H9 (cell line): ENCODE data around the gene BABAM1. TPM values are rescaled to one million over a fixed set of nuclear protein-coding genes. Genes with fewer than 3 reads are reported as not detected.

Experiments used
- DNase-seq: peaks from one replicate; pipeline ENCODE4 v3.0.0-alpha.2; 2017
- H2AFZ ChIP-seq: one replicate; pipeline ENCODE4 v1.6.1; 2013; ENCODE audit warnings: mild to moderate bottlenecking, low read length, control low read depth, moderate library complexity
- H2AK5ac ChIP-seq: 2 replicates; pipeline ENCODE4 v1.6.1; 2013; ENCODE audit warnings: low read length, control low read depth, mixed read lengths; ENCODE audit not compliant: insufficient read length
- H2BK120ac ChIP-seq: one replicate; pipeline ENCODE4 v1.6.1; 2013; ENCODE audit warnings: low read depth, mild to moderate bottlenecking, low read length, control low read depth, inconsistent platforms; ENCODE audit not compliant: poor library complexity, severe bottlenecking
- H2BK12ac ChIP-seq: 2 replicates; pipeline ENCODE4 v1.6.1; 2013; ENCODE audit warnings: low read length, control low read depth, mixed read lengths, low read depth; ENCODE audit not compliant: insufficient read length
- H2BK15ac ChIP-seq: 2 replicates; pipeline ENCODE4 v1.6.1; 2013; ENCODE audit warnings: low read depth, low read length, control low read depth
- H2BK20ac ChIP-seq: one replicate; pipeline ENCODE4 v1.6.1; 2013; ENCODE audit warnings: low read depth, mild to moderate bottlenecking, low read length, control low read depth, inconsistent platforms; ENCODE audit not compliant: poor library complexity, severe bottlenecking
- H2BK5ac ChIP-seq: 2 replicates; pipeline ENCODE4 v1.6.1; 2013; ENCODE audit warnings: low read length, control low read depth, mixed read lengths; ENCODE audit not compliant: insufficient read length
- H3K14ac ChIP-seq: 2 replicates; pipeline ENCODE4 v1.6.1; 2013; ENCODE audit warnings: low read length, control low read depth; ENCODE audit not compliant: insufficient read depth
- H3K18ac ChIP-seq: 2 replicates; pipeline ENCODE4 v1.6.1; 2013; ENCODE audit warnings: low read depth, mild to moderate bottlenecking, mixed read lengths, low read length, control low read depth; ENCODE audit not compliant: insufficient read length
- H3K23ac ChIP-seq: 2 replicates; pipeline ENCODE4 v1.6.1; 2013; ENCODE audit warnings: low read length, control low read depth, mixed read lengths, low read depth; ENCODE audit not compliant: insufficient read length
- H3K23me2 ChIP-seq: 2 replicates; pipeline ENCODE4 v1.6.1; 2013; ENCODE audit warnings: low read depth, mild to moderate bottlenecking, mixed read lengths, low read length, control low read depth; ENCODE audit not compliant: insufficient read length, poor library complexity, severe bottlenecking
- H3K27ac ChIP-seq: 2 replicates; pipeline ENCODE4 v1.5.1; 2013; ENCODE audit warnings: low read length, control low read depth, mixed read lengths, low read depth; ENCODE audit not compliant: insufficient read length
- H3K27me3 ChIP-seq: 2 replicates; pipeline ENCODE4 v1.6.1; 2013; ENCODE audit warnings: low read length, control low read depth, inconsistent platforms; ENCODE audit not compliant: insufficient read depth
- H3K4ac ChIP-seq: 2 replicates; pipeline ENCODE4 v1.6.1; 2013; ENCODE audit warnings: low read depth, mild to moderate bottlenecking, control low read depth, inconsistent platforms, low read length, moderate library complexity
- H3K4me1 ChIP-seq: 2 replicates; pipeline ENCODE4 v1.6.1; 2013; ENCODE audit warnings: low read length, control low read depth, inconsistent platforms; ENCODE audit not compliant: insufficient read depth
- H3K4me2 ChIP-seq: 2 replicates; pipeline ENCODE4 v1.6.1; 2013; ENCODE audit warnings: low read length, control low read depth, mixed read lengths; ENCODE audit not compliant: insufficient read length, insufficient read depth
- H3K56ac ChIP-seq: 2 replicates; pipeline ENCODE4 v1.6.1; 2013; ENCODE audit warnings: low read depth, mild to moderate bottlenecking, mixed read lengths, low read length, control low read depth; ENCODE audit not compliant: insufficient read length
- H3K79me1 ChIP-seq: 2 replicates; pipeline ENCODE4 v1.6.1; 2013; ENCODE audit warnings: low read depth, mild to moderate bottlenecking, moderate library complexity, low read length, control low read depth, inconsistent platforms; ENCODE audit not compliant: insufficient read depth, poor library complexity, severe bottlenecking
- H3K79me2 ChIP-seq: 2 replicates; pipeline ENCODE4 v1.6.1; 2013; ENCODE audit warnings: low read length, control low read depth, inconsistent platforms; ENCODE audit not compliant: insufficient read depth
- H3K9ac ChIP-seq: 2 replicates; pipeline ENCODE4 v1.6.1; 2013; ENCODE audit warnings: low read length, control low read depth, mixed read lengths; ENCODE audit not compliant: insufficient read length; ENCODE audit errors: extremely low read depth
- H3K9me3 ChIP-seq: one replicate; pipeline ENCODE4 v1.6.1; 2013; ENCODE audit warnings: low read depth, low read length, inconsistent platforms; ENCODE audit not compliant: control insufficient read depth
- H3T11ph ChIP-seq: one replicate; pipeline ENCODE4 v1.6.1; 2013; ENCODE audit warnings: mild to moderate bottlenecking, low read length, control low read depth, inconsistent platforms
- H4K20me1 ChIP-seq: one replicate; pipeline ENCODE4 v1.6.1; 2013; ENCODE audit not compliant: control insufficient read depth, insufficient read length, insufficient read depth
- H4K5ac ChIP-seq: 2 replicates; pipeline ENCODE4 v1.6.1; 2013; ENCODE audit warnings: low read depth, mild to moderate bottlenecking, mixed read lengths, low read length, control low read depth; ENCODE audit not compliant: insufficient read length
- H4K8ac ChIP-seq: replicated peaks from 2 replicates; pipeline ENCODE4 v1.6.1; 2013; ENCODE audit warnings: low read length, control low read depth, mixed read lengths, low read depth; ENCODE audit not compliant: insufficient read length
- H4K91ac ChIP-seq: 2 replicates; pipeline ENCODE4 v1.6.1; 2013; ENCODE audit warnings: low read depth, mild to moderate bottlenecking, moderate library complexity, mixed read lengths, low read length, control low read depth; ENCODE audit not compliant: insufficient read length
- H3K27ac Mint-ChIP-seq, 3 experiments: 2 replicates in 2 of 3; 3 replicates in 1 of 3; pipeline ENCODE4 v1.8.0; 2020 to 2021; ENCODE audit warnings: mixed read lengths in 3 of 3, mild to moderate bottlenecking in 1 of 3, moderate library complexity in 1 of 3
- H3K27me3 Mint-ChIP-seq: 2 replicates; pipeline ENCODE4 v1.8.0; 2021; ENCODE audit warnings: low read depth, mild to moderate bottlenecking, moderate library complexity, mixed read lengths
- H3K36me3 Mint-ChIP-seq, 3 experiments: 2 replicates in 2 of 3; 3 replicates in 1 of 3; pipeline ENCODE4 v1.8.0; 2020 to 2021; ENCODE audit warnings: low read depth in 3 of 3, mixed read lengths in 3 of 3; ENCODE audit not compliant: insufficient read depth in 1 of 3
- H3K4me1 Mint-ChIP-seq, 2 experiments: 2 replicates each; pipeline ENCODE4 v1.8.0; 2020; ENCODE audit warnings: mixed read lengths in 2 of 2
- H3K4me3 Mint-ChIP-seq, 2 experiments: 2 replicates in 1 of 2; 3 replicates in 1 of 2; pipeline ENCODE4 v1.8.0; 2020 to 2021; ENCODE audit warnings: mild to moderate bottlenecking in 2 of 2, mixed read lengths in 2 of 2, moderate library complexity in 1 of 2
- H3K9me3 Mint-ChIP-seq, 2 experiments: 2 replicates in 1 of 2; 3 replicates in 1 of 2; pipeline ENCODE4 v1.8.0; 2020; ENCODE audit warnings: mild to moderate bottlenecking in 2 of 2, mixed read lengths in 2 of 2, moderate library complexity in 1 of 2
- CTCF ChIP-seq: fragments of 200-600 bp; sonication (generic); conservative IDR thresholded peaks from 3 replicates; pipeline ENCODE4 v1.8.0; 2021; ENCODE audit warnings: antibody characterized with exemption, mild to moderate bottlenecking
- whole genome bisulfite sequencing: extraction: QIAGEN DNeasy Blood & Tissue Kit; methylation state at CpG from one replicate; pipeline ENCODE4 v1.1.7; 2013; ENCODE audit warnings: missing lambda C conversion rate, low lambda C conversion rate, mixed read lengths; ENCODE audit not compliant: insufficient read length; ENCODE audit errors: extremely low coverage; 5-methylcytosine and 5-hydroxymethylcytosine counted together
- total RNA-seq: library from RNA; stranded (reverse); gene quantifications from 2 replicates; pipeline ENCODE4 v1.2.1, GENCODE V29; 2021

The BABAM1 gene
- total RNA-seq, 1 experiment from 2014 or later, result 130 TPM

- Histone ChIP-seq H3K9me3 (no peaks in the 10 kb centered on the region), H3K4me2 (peak overlapping the region; percentile 8), H3K79me1 (no peaks in the 10 kb centered on the region), H2BK120ac (no peak overlapping the region), H3K14ac (no peak overlapping the region), H2BK12ac (no peak overlapping the region), H3K18ac (peak overlapping the region; percentile 51), H3K23me2 (peaks cover 17% of the 10 kb centered on the region), H4K5ac (no peak overlapping the region), H3K56ac (no peak overlapping the region), H3T11ph (no peak overlapping the region), H2AFZ (no peak overlapping the region), H2BK15ac (no peak overlapping the region), H2AK5ac (no peak overlapping the region), H3K4ac (no peak overlapping the region), H3K79me2 (peaks cover 21% of the 10 kb centered on the region; the same call in 1 of the 2 replicates), H4K8ac (no peak overlapping the region), H3K9ac (no peak overlapping the region), H2BK20ac (no peak overlapping the region), H4K20me1 (no peaks in the 10 kb centered on the region), H4K91ac (no peak overlapping the region), H3K4me1 (peaks cover 4% of the 10 kb centered on the region; the same call in 1 of the 2 replicates), H3K23ac (no peak overlapping the region), H3K27ac (no peak overlapping the region), H3K27me3 (no peaks in the 10 kb centered on the region), H2BK5ac (no peak overlapping the region)
- Mint-ChIP-seq H3K4me1 (peaks cover 34 to 48% of the 10 kb centered on the region in 2 experiments), H3K36me3 (peaks cover 0 to 10% (median 4%) of the 10 kb centered on the region in 3 experiments; a peak in 5 of 7 replicates), H3K27me3 (peaks cover 2% of the 10 kb centered on the region; the same call in 1 of the 2 replicates), H3K27ac (peak overlapping the region; percentile 95 to 97 (median 97); a peak in 6 of 7 replicates), H3K4me3 (peak overlapping the region; percentile 79 to 89), H3K9me3 (peaks cover 0 to 3% of the 10 kb centered on the region in 2 experiments; a peak in 1 of 5 replicates)
- no peak for DNase-seq
- TF ChIP-seq CTCF, result no peak
- WGBS, result no CpG with 5 or more reads among the region's 21 CpGs
Observed at GRCh38 chr19:17246681-17247425, 20.4 kb upstream of the BABAM1 start.
